ENCODE results near the gene LRRC36. TPM values are rescaled to one million over a fixed set of nuclear protein-coding genes. Genes with fewer than 3 reads are reported as not detected.

The LRRC36 gene
- total and polyA plus RNA-seq, 8 donors = 1.3 to 16.4 (median 2.4) TPM

- TF ChIP-seq CTCF (IDR thresholded peaks at IDR 0.05) = no peak
- DNase-seq = no peak
- Histone ChIP-seq H3K36me3 (no peaks in the 10 kb centered on the region), H3K27ac (no peak overlapping the region), H3K9me3 (no peaks in the 10 kb centered on the region), H3K4me1 (no peaks in the 10 kb centered on the region), H3K4me3 (no peak overlapping the region), H3K27me3 (no peaks in the 10 kb centered on the region)
- WGBS, 2 donors = 93 to 94% methylated on average over 3 of the region's 3 CpGs
- no peak for ATAC-seq
- intact Hi-C loops (cut with DNase I) = no loop called here
- no peak for FAIRE-seq
These were observed 14.6 kb downstream of the LRRC36 start for GRCh38 chr16:67341250-67341649.

GRCh38 chr16:67342616-67343015, 16.0 kb downstream of the LRRC36 start:
- no peak for TF ChIP-seq CTCF (IDR thresholded peaks at IDR 0.05)
- H3K27me3 ChIP-seq = no peaks in the 10 kb centered on the region
- FAIRE-seq = no peak
- H3K9me3 ChIP-seq = no peaks in the 10 kb centered on the region
- no peaks in the 10 kb centered on the region for H3K4me1 ChIP-seq
- intact Hi-C loops (cut with DNase I) = no loop called here
- ATAC-seq = no peak
- WGBS, 2 donors = 89 to 99% methylated on average over 4 of the region's 4 CpGs
- DNase-seq = no peak
- H3K27ac ChIP-seq = no peak overlapping the region
- no peaks in the 10 kb centered on the region for H3K36me3 ChIP-seq
- no peak overlapping the region for H3K4me3 ChIP-seq

GRCh38 chr16:67345401-67345800, 18.8 kb downstream of the LRRC36 start:
- FAIRE-seq (no peak), ATAC-seq (peak; percentile 43 to 64 (median 60)), DNase-seq (no peak)
- WGBS, 2 donors = 53 to 63% methylated on average over 1 of the region's 1 CpG
- Histone ChIP-seq H3K9me3 (no peaks in the 10 kb centered on the region), H3K4me1 (no peaks in the 10 kb centered on the region), H3K27ac (peak overlapping the region in 1 of 4 donors; percentile 41), H3K36me3 (no peaks in the 10 kb centered on the region), H3K27me3 (no peaks in the 10 kb centered on the region), H3K4me3 (no peak overlapping the region)
- TF ChIP-seq CTCF (IDR thresholded peaks at IDR 0.05) = no peak
- intact Hi-C loops (cut with DNase I) = no loop called here

- ATAC-seq = no peak
These were observed 19.7 kb downstream of the LRRC36 start for GRCh38 chr16:67346341-67346740.

GRCh38 chr16:67349172-67349571, 22.6 kb downstream of the LRRC36 start:
- FAIRE-seq = peak; percentile 45
- Histone ChIP-seq H3K36me3 (no peaks in the 10 kb centered on the region), H3K4me3 (no peak overlapping the region), H3K27ac (no peak overlapping the region), H3K27me3 (no peaks in the 10 kb centered on the region), H3K4me1 (no peaks in the 10 kb centered on the region), H3K9me3 (no peaks in the 10 kb centered on the region)
- intact Hi-C loops (cut with DNase I) = no loop called here
- no peak for DNase-seq
- peak in 3 of 4 donors; percentile 43 to 85 (median 63) for ATAC-seq
- TF ChIP-seq CTCF (IDR thresholded peaks at IDR 0.05) = peak in 3 of 4 donors; percentile 15 to 25 (median 20)

More at GRCh38 chr16:67346341-67346740, 19.7 kb downstream of the LRRC36 start:
- H3K27me3 ChIP-seq = no peaks in the 10 kb centered on the region
- intact Hi-C loops (cut with DNase I) = no loop called here
- no peak overlapping the region for H3K27ac ChIP-seq
- H3K36me3 ChIP-seq = no peaks in the 10 kb centered on the region
- H3K9me3 ChIP-seq = no peaks in the 10 kb centered on the region
- H3K4me3 ChIP-seq = no peak overlapping the region
- no peak for TF ChIP-seq CTCF (IDR thresholded peaks at IDR 0.05)
- no peak for DNase-seq
- FAIRE-seq = no peak
- 64 to 73% methylated on average over 3 of the region's 3 CpGs for WGBS, 2 donors
- H3K4me1 ChIP-seq = no peaks in the 10 kb centered on the region

Measured in pancreas (tissue), 10 donors.